ENCODE results near the gene MAPK8IP2. TPM values are rescaled to one million over a fixed set of nuclear protein-coding genes. Genes with fewer than 3 reads are reported as not detected.
A peak's percentile ranks its signal among the peaks of the same experiment; 100 is the strongest.

Gene MAPK8IP2
- total and polyA plus RNA-seq, 2 of the 13 experiments (the other 11 are each of a cell fraction or from before 2014, with no cell fraction given): 1.3 to 2.6 TPM

DNA sequence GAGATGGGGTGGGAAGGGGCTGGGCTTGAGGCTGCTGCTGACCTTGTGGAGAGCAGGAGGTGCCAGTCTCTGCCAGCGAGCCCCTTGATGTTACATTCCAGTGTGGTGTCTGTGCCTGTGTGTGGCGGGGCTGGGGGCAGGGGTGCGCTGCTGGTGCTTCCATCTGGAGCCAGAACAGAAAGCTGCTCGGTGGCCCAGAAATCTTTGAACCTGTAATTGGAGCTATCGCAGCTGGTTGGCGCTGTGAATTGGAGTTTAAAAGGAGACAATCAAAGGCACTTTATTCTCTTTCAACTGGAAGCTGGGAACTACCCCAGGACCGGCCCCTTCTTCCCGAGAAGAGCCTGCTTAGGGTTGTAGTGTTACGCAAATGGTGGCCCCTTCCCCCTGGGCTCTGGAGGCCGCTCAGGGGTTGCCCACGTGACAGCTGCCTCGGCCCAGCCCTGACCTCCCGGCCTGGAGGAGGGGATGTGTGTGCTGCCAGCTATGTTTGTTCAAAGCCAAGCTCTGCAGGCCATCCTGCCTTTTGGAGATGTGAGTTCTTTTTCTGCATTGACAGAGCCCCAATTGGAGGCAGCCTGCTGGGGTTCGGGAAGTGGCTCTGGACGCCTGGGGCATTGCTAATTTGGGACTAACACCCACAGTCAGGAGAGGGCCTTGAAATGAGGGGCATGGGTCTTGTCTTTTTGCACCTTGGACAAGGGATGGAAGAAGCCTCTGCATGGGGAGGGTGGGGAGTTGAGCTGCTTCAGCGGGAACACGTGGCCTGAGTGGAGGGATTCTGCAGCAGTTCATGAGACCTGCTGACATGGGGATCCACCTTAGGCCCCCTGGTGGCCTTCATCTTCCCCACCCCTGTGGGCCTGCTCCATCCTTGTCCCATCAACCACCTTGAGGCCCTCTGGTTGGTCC, 41.4 kb downstream of the MAPK8IP2 start (continued):
- TF ChIP-seq PRDM4 (CRISPR knock-in tag; IDR thresholded peaks at IDR 0.05; ENCODE audit: borderline replicate concordance) (no peak), NFRKB (IDR thresholded peaks at IDR 0.05) (no peak), AGO1 (IDR thresholded peaks at IDR 0.05; ENCODE audit: low read depth, low read length, poor library complexity, severe bottlenecking) (no peak), TOPORS (CRISPR knock-in tag; IDR thresholded peaks at IDR 0.05) (peak; percentile 38; the same call in 1 of the 2 replicates), THYN1 (CRISPR knock-in tag; IDR thresholded peaks at IDR 0.05; ENCODE audit: borderline replicate concordance, low read depth) (no peak), HNF4A (CRISPR knock-in tag; IDR thresholded peaks at IDR 0.05) (peak; percentile 63), CAMTA2 (CRISPR knock-in tag; IDR thresholded peaks at IDR 0.05; ENCODE audit: borderline replicate concordance) (no peak), SKI (IDR thresholded peaks at IDR 0.05; ENCODE audit: partially characterized antibody) (no peak), MTA1 (CRISPR knock-in tag; IDR thresholded peaks at IDR 0.05; ENCODE audit: borderline replicate concordance) (peak; percentile 75; the same call in 1 of the 2 replicates), THAP9 (CRISPR knock-in tag; IDR thresholded peaks at IDR 0.05; ENCODE audit: borderline replicate concordance) (0 out of 2 replicates have a peak, but pooled peaks have one; percentile 6), SYNCRIP (IDR thresholded peaks at IDR 0.05; ENCODE audit: insufficient read depth, low read depth, low read length) (no peak), SMAD9 (CRISPR knock-in tag; IDR thresholded peaks at IDR 0.05) (no peak), SOX6 (IDR thresholded peaks at IDR 0.05) (no peak), SOX6 (CRISPR knock-in tag; IDR thresholded peaks at IDR 0.05) (peak; percentile 92), ZNF768 (CRISPR knock-in tag; IDR thresholded peaks at IDR 0.05) (no peak), MED1 (CRISPR knock-in tag; IDR thresholded peaks at IDR 0.05) (peak; percentile 85), SPEN (CRISPR knock-in tag; IDR thresholded peaks at IDR 0.05; ENCODE audit: low read depth) (peak; percentile 20; the same call in 1 of the 2 replicates)
- TF ChIP-seq, protein P1, sequence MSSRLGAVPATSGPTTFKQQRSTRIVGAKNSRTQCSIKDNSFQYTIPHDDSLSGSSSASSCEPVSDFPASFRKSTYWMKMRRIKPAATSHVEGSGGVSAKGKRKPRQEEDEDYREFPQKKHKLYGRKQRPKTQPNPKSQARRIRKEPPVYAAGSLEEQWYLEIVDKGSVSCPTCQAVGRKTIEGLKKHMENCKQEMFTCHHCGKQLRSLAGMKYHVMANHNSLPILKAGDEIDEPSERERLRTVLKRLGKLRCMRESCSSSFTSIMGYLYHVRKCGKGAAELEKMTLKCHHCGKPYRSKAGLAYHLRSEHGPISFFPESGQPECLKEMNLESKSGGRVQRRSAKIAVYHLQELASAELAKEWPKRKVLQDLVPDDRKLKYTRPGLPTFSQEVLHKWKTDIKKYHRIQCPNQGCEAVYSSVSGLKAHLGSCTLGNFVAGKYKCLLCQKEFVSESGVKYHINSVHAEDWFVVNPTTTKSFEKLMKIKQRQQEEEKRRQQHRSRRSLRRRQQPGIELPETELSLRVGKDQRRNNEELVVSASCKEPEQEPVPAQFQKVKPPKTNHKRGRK (CRISPR knock-in tag; IDR thresholded peaks at IDR 0.05): no peak
- TF ChIP-seq, protein P2, sequence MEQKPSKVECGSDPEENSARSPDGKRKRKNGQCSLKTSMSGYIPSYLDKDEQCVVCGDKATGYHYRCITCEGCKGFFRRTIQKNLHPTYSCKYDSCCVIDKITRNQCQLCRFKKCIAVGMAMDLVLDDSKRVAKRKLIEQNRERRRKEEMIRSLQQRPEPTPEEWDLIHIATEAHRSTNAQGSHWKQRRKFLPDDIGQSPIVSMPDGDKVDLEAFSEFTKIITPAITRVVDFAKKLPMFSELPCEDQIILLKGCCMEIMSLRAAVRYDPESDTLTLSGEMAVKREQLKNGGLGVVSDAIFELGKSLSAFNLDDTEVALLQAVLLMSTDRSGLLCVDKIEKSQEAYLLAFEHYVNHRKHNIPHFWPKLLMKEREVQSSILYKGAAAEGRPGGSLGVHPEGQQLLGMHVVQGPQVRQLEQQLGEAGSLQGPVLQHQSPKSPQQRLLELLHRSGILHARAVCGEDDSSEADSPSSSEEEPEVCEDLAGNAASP (CRISPR knock-in tag; IDR thresholded peaks at IDR 0.05; ENCODE audit: borderline replicate concordance): peak; percentile 73
